Spinal cord (tissue), 10 donors: ENCODE results near the gene AKT3. TPM values are rescaled to one million over a fixed set of nuclear protein-coding genes. Genes with fewer than 3 reads are reported as not detected.

Experiments
- DNase-seq, 6 donors: peaks; one replicate each; pipeline versions ENCODE4 v3.0.0 to v3.0.0-alpha.2; 2013 to 2015; ENCODE audit warnings: low spot score in 6 of 6, low read depth in 4 of 6
- H3K27ac ChIP-seq: one replicate; pipeline ENCODE4 v1.5.1; 2013; ENCODE audit warnings: low read depth, low read length, control low read depth
- H3K27me3 ChIP-seq: one replicate; pipeline ENCODE4 v1.6.1; 2013; ENCODE audit warnings: low read length; ENCODE audit not compliant: control insufficient read depth, insufficient read depth
- H3K36me3 ChIP-seq: one replicate; pipeline ENCODE4 v1.6.1; 2013; ENCODE audit warnings: low read length; ENCODE audit not compliant: control insufficient read depth, insufficient read depth
- H3K4me1 ChIP-seq: one replicate; pipeline ENCODE4 v1.6.1; 2013; ENCODE audit warnings: low read length; ENCODE audit not compliant: control insufficient read depth, insufficient read depth
- H3K4me3 ChIP-seq: one replicate; pipeline ENCODE4 v1.5.1; 2013; ENCODE audit warnings: low read depth, low read length, control low read depth
- H3K9me3 ChIP-seq: one replicate; pipeline ENCODE4 v1.6.1; 2013; ENCODE audit warnings: low read length; ENCODE audit not compliant: control insufficient read depth, insufficient read depth
- WGBS: methylation state at CpG from one replicate; pipeline ENCODE4 v1.1.5; 2013; ENCODE audit warnings: missing lambda C conversion rate; ENCODE audit not compliant: insufficient coverage; 5-methylcytosine and 5-hydroxymethylcytosine counted together
- polyA plus RNA-seq, 2 donors: library from polyadenylated mRNA; unstranded; fragments of 120-200 nt; gene quantifications; one replicate each; pipeline ENCODE4 v1.2.1, GENCODE V29; 2013; ENCODE audit not compliant: insufficient read length in 2 of 2
- total RNA-seq, 2 donors: library from RNA; depleted of rRNA in 1 of 2; stranded (reverse); fragments of 120-200 nt in 1 of 2; fragments of >200 nt in 1 of 2; gene quantifications; one replicate each; pipeline versions ENCODE4 v1.2.3 to v1.2.4, GENCODE V29; 2013 to 2014
- donor health status: healthy.

Gene AKT3
- total and polyA plus RNA-seq, 4 donors: 53.8 to 127 (median 77.4) TPM

GRCh38 chr1:243535014-243535413, 315.0 kb downstream of the AKT3 start:
- 100% methylated on average over 1 of the region's 1 CpG for WGBS
- Histone ChIP-seq H3K9me3 (no peaks in the 10 kb centered on the region), H3K36me3 (no peaks in the 10 kb centered on the region)

DNA sequence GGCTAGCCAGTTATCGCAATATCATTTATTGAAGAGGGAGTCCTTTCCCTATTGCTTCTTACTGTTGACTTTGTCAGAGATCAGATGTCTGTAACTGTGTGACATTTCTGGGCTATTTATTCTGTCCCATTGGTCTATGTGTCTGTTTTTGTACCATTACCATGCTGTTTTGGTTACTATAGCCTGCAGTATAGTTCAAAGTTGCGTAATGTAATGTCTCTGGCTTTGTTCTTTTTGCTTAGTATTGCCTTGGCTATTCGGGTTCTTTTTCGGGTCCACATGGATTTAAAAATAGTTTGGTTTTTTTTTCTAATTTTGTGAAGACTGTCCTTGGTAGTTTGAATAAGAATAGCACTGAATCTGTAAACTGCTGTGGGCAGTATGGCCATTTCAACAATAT, 320.5 kb downstream of the AKT3 start:
- WGBS: 100% methylated on average over 2 of the region's 4 CpGs
- Histone ChIP-seq H3K4me1 (no peaks in the 10 kb centered on the region), H3K4me3 (no peak overlapping the region), H3K27me3 (no peaks in the 10 kb centered on the region), H3K36me3 (no peaks in the 10 kb centered on the region), H3K9me3 (peaks cover 3% of the 10 kb centered on the region), H3K27ac (no peak overlapping the region)
- no peak for DNase-seq

More at GRCh38 chr1:243535014-243535413, 315.0 kb downstream of the AKT3 start:
- no peaks in the 10 kb centered on the region for H3K4me1 ChIP-seq
- no peak for DNase-seq
- H3K27ac ChIP-seq: no peak overlapping the region
- H3K4me3 ChIP-seq: no peak overlapping the region
- no peaks in the 10 kb centered on the region for H3K27me3 ChIP-seq

- no CpG with 5 or more reads among the region's 2 CpGs for WGBS
- Histone ChIP-seq H3K9me3 (peaks cover 3% of the 10 kb centered on the region), H3K27me3 (no peaks in the 10 kb centered on the region), H3K27ac (no peak overlapping the region), H3K4me3 (no peak overlapping the region), H3K4me1 (no peaks in the 10 kb centered on the region), H3K36me3 (no peaks in the 10 kb centered on the region)
- no peak for DNase-seq
Measured at GRCh38 chr1:243528459-243529121, 321.5 kb downstream of the AKT3 start.

DNA sequence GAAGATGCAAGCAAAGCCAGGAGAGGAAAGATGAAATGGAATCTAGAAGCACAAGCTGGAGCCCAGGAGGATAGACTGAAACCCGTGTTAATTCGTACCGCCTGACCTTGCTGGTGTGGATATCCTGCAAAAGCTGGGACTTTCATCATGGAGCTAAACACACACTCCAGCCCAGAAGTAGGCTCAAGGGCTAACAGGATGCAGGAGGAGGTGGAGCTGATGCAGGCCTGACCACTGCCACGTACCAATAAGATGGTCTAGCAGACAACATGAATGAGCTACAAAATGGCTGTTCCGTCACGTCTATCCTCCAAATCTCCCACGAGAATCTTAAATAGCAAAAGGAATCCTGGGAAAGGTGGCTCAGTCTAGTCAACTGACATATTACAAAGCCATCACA, 323.9 kb downstream of the AKT3 start:
- H3K27ac ChIP-seq: no peak overlapping the region
- H3K9me3 ChIP-seq: peaks cover 3% of the 10 kb centered on the region
- H3K4me3 ChIP-seq: no peak overlapping the region
- WGBS: 97% methylated on average over 5 of the region's 7 CpGs
- no peaks in the 10 kb centered on the region for H3K4me1 ChIP-seq
- DNase-seq: no peak
- no peaks in the 10 kb centered on the region for H3K36me3 ChIP-seq
- no peaks in the 10 kb centered on the region for H3K27me3 ChIP-seq

GRCh38 chr1:243525085-243525487, 325.0 kb downstream of the AKT3 start:
- WGBS: 100% methylated on average over 1 of the region's 2 CpGs
- H3K27me3 ChIP-seq: no peaks in the 10 kb centered on the region

DNA sequence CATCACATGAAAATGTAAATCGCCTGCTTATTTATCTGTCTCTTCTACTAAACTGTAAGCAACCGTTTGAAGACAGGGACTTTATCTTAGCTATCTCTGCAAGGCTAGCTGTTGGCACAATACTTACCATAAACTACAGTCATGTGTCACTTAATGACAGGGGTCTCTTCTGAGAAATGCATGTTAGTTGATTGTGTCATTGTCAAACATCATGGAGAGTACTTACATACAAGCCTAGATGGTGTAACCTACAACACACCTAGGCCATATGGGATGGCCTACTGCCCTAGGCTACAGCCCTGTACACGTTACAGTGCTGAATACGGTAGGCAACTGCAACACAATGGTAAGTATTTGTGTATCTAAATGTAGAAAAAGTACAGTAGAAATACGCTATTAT, 326.3 kb downstream of the AKT3 start:
- H3K9me3 ChIP-seq: peaks cover 2% of the 10 kb centered on the region
- H3K4me1 ChIP-seq: no peaks in the 10 kb centered on the region
- WGBS: 100% methylated on average over 2 of the region's 5 CpGs
- H3K27ac ChIP-seq: no peak overlapping the region
- H3K4me3 ChIP-seq: no peak overlapping the region
- DNase-seq: no peak
- H3K36me3 ChIP-seq: no peaks in the 10 kb centered on the region
- H3K27me3 ChIP-seq: no peaks in the 10 kb centered on the region

More at GRCh38 chr1:243525085-243525487, 325.0 kb downstream of the AKT3 start:
- no peaks in the 10 kb centered on the region for H3K36me3 ChIP-seq
- no peak overlapping the region for H3K27ac ChIP-seq
- DNase-seq: no peak
- peaks cover 3% of the 10 kb centered on the region for H3K9me3 ChIP-seq
- no peaks in the 10 kb centered on the region for H3K4me1 ChIP-seq
- H3K4me3 ChIP-seq: no peak overlapping the region

DNA sequence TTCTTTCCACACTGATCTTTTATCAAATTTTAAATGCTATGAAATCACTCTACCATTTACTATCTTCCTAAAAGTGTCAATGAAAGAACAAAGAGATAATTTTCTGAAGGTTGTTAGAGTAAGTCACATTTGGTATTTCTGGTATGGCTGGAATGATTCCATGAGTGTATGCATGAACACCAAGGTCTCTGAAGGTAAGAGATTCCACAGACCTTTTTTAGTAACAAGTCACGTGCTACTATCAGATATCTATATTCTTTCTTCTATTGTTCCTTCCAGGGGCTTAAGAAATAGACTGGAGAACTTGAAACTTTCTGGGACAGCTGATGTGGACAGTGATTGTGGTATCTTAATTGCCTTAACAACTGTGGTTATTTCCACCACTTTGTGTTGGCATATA, 329.2 kb downstream of the AKT3 start:
- no peaks in the 10 kb centered on the region for H3K27me3 ChIP-seq
- no CpG with 5 or more reads among the region's 1 CpG for WGBS
- H3K36me3 ChIP-seq: no peaks in the 10 kb centered on the region
- no peak for DNase-seq
- H3K4me1 ChIP-seq: no peaks in the 10 kb centered on the region
- peaks cover 4% of the 10 kb centered on the region for H3K9me3 ChIP-seq
- H3K4me3 ChIP-seq: no peak overlapping the region
- H3K27ac ChIP-seq: no peak overlapping the region

DNA sequence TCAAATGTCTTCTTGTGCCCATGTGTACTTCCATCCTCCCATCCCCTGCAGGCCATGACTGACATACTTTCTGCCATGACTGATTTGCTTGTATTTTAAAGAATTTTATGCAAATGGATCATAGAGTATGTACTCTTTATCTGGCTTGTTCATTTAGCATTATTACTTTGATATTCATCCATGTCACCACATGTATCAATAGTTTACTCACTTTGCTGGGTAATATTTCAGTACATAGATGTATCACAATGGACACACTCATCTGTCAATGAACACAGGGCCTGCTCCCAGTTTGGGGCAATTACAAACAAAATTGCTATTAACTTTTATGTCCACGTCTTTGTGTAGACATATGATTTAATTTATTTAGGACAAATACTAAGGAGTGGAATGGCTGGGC, 335.1 kb downstream of the AKT3 start:
- Histone ChIP-seq H3K4me3 (no peak overlapping the region), H3K27me3 (no peaks in the 10 kb centered on the region), H3K9me3 (peaks cover 4% of the 10 kb centered on the region), H3K36me3 (peaks cover 10% of the 10 kb centered on the region), H3K4me1 (no peaks in the 10 kb centered on the region), H3K27ac (no peak overlapping the region)
- WGBS: no CpG with 5 or more reads among the region's 1 CpG
- DNase-seq: no peak

DNA sequence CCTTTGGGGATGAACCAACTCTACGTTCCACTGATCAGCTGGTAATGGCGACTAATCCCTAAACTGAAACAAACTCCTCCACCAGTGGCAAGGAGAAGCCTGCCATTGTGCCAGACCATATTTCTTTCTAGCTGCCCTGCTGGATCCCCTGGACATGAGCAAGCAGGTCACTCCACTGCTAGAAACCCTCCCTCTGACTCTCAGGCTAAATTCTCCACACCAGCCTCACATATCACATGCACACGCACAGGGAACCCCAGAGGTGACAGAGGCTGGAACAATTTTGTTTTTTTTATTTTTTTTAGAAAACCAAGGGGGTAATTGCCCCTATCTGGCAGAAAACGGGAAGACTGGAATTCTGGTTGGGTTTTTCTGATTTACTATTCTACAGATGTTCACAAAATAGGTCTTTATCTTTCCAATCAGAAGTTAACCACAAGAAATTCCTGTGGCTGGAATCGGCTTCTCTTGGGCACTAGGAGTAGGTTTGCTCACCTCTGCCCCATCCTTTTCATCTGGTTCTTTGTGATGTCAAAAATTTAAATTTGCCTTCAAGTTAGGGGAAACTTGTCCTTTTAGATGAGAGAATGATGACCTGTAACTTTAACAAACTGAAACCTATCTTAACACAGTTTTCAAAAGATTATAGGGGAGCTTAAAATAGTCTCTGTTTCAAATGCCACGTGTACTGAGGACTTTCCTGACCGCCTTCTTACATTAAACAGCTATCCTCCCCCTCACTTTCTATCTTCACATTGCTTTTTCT, 336.1 kb downstream of the AKT3 start:
- Histone ChIP-seq H3K27ac (no peak overlapping the region), H3K36me3 (peaks cover 10% of the 10 kb centered on the region), H3K4me3 (no peak overlapping the region), H3K9me3 (peaks cover 4% of the 10 kb centered on the region), H3K4me1 (no peaks in the 10 kb centered on the region), H3K27me3 (no peaks in the 10 kb centered on the region)
- DNase-seq: no peak
- 82% methylated on average over 4 of the region's 7 CpGs for WGBS

GRCh38 chr1:243510928-243511327, 339.1 kb downstream of the AKT3 start:
- Histone ChIP-seq H3K27ac (no peak overlapping the region), H3K4me3 (no peak overlapping the region), H3K9me3 (no peaks in the 10 kb centered on the region), H3K27me3 (no peaks in the 10 kb centered on the region), H3K36me3 (peaks cover 16% of the 10 kb centered on the region), H3K4me1 (peaks cover 14% of the 10 kb centered on the region)
- DNase-seq: no peak
- WGBS: 100% methylated on average over 3 of the region's 3 CpGs
